ENCODE data around the gene CACNA1D. TPM values are rescaled to one million over a fixed set of nuclear protein-coding genes. Genes with fewer than 3 reads are reported as not detected.

CACNA1D gene
- total RNA-seq, 1 experiment from 2014 or later = 1.1 TPM

GRCh38 chr3:53721187-53722119, 227.0 kb downstream of the CACNA1D start:
- no peak for DNase-seq (ENCODE audit: low read depth, low spot score)

More at GRCh38 chr3:53721187-53722119, 227.0 kb downstream of the CACNA1D start:
- no TSS peak for BruUV-seq (replicated peaks)
- ChIA-PET POLR2A (no interaction called here), CTCF (interaction anchor here (1.2 kb wide), 1 partner anchor 8 kb away, joined by 3 read pairs; no protein-coding TSS in a partner anchor), RAD21 (ENCODE audit: low non-redundant PET in 1 of 2, low total read pairs in 2 of 2, uncharacterized antibody in 2 of 2, unreplicated experiment in 2 of 2) (no interaction called here)
- Histone ChIP-seq H3K4me3 (replicated peaks in 1 of 2; ENCODE audit: low read depth in 1 of 2, low read length in 2 of 2) (no peak overlapping the region), H4K20me1 (ENCODE audit: insufficient read depth) (no peaks in the 10 kb centered on the region), H3K79me2 (ENCODE audit: insufficient read depth, low read length) (no peaks in the 10 kb centered on the region), H3K9me3 (ENCODE audit: control insufficient read depth in 1 of 2, insufficient read depth in 1 of 2, low read depth in 1 of 2, low read length in 2 of 2) (no peaks in the 10 kb centered on the region), H2AFZ (ENCODE audit: low read depth, low read length, poor library complexity, severe bottlenecking) (no peak overlapping the region), H3K27me3 (ENCODE audit: insufficient read depth, low read length) (0 out of 2 replicates have a peak, but pooled peaks cover 4% of the 10 kb centered on the region), H3K27ac (ENCODE audit: low read depth, low read length) (no peak overlapping the region), H3K36me3 (ENCODE audit: control insufficient read depth in 1 of 2, insufficient read depth in 2 of 2, low read length in 2 of 2) (no peaks in the 10 kb centered on the region), H3K9me2 (ENCODE audit: insufficient read depth) (no peaks in the 10 kb centered on the region), H3K4me2 (ENCODE audit: low read length) (no peak overlapping the region), H3K4me1 (ENCODE audit: control insufficient read depth in 1 of 2, insufficient read depth in 2 of 2, low read length in 2 of 2) (peaks cover 5 to 6% of the 10 kb centered on the region in 2 experiments; a peak in 3 of 4 replicates), H3K9ac (ENCODE audit: low read length) (no peak overlapping the region)
- peak; percentile 38; the same call in 1 of the 2 replicates for ATAC-seq
- 0 out of 6 replicates have a peak, but pooled peaks of 1 of the 3 experiments have one; percentile 4 for TF ChIP-seq CTCF (IDR thresholded peaks at IDR 0.05 in 2 of 3, conservative IDR thresholded peaks at IDR 0.05 in 1 of 3; ENCODE audit: borderline replicate concordance in 1 of 3, insufficient read depth in 1 of 3, low read depth in 2 of 3, low read length in 2 of 3)
- no peak for TF ChIP-seq REST (IDR thresholded peaks at IDR 0.05; ENCODE audit: low read depth)
- intact Hi-C loops (cut with micrococcal nuclease) = no loop called here

Data from HCT116 (cell line).